ENCODE measurements around the gene SIGLEC1. TPM values are rescaled to one million over a fixed set of nuclear protein-coding genes. Genes with fewer than 3 reads are reported as not detected.

SIGLEC1 gene
- total and polyA plus RNA-seq, 2 experiments from 2014 or later: not detected

- Mint-ChIP-seq H3K9me3 (no peaks in the 10 kb centered on the region; the same call in 2 of the 3 replicates), H3K27me3 (ENCODE audit: insufficient read depth, low read depth, poor library complexity) (peaks cover 18% of the 10 kb centered on the region), H3K4me3 (no peak overlapping the region), H3K27ac (no peak overlapping the region), H3K36me3 (ENCODE audit: low read depth) (no peaks in the 10 kb centered on the region), H3K4me1 (peaks cover 14% of the 10 kb centered on the region)
- Histone ChIP-seq H2AFZ (peak overlapping the region; percentile 43; the same call in 1 of the 2 replicates), H3K36me3 (ENCODE audit: insufficient read depth) (no peaks in the 10 kb centered on the region), H4K20me1 (replicated peaks; ENCODE audit: insufficient read depth) (no peaks in the 10 kb centered on the region), H3K27me3 (ENCODE audit: insufficient read depth) (peaks cover 8% of the 10 kb centered on the region; the same call in 1 of the 2 replicates), H3K79me2 (replicated peaks; ENCODE audit: insufficient read depth) (no peaks in the 10 kb centered on the region), H3K4me1 (ENCODE audit: insufficient read depth) (no peaks in the 10 kb centered on the region), H3F3A (replicated peaks; ENCODE audit: low read depth) (no peaks in the 10 kb centered on the region), H3K4me3 (no peak overlapping the region), H3K27ac (ENCODE audit: low read depth) (no peak overlapping the region), H3K4me2 (no peak overlapping the region), H3K9me2 (ENCODE audit: insufficient read depth) (no peaks in the 10 kb centered on the region)
- ATAC-seq: no peak
- TF ChIP-seq EZH2 (IDR thresholded peaks at IDR 0.05; ENCODE audit: low read depth, unreplicated experiment): no peak
- TF ChIP-seq JUNB (IDR thresholded peaks at IDR 0.05; ENCODE audit: unreplicated experiment): no peak
- no peak for TF ChIP-seq NANOG (IDR thresholded peaks at IDR 0.05; ENCODE audit: borderline replicate concordance)
- TF ChIP-seq ZNF462 (CRISPR knock-in tag; IDR thresholded peaks at IDR 0.05): no peak
- no peak for TF ChIP-seq REST (IDR thresholded peaks at IDR 0.05; ENCODE audit: unreplicated experiment)
- TF ChIP-seq EZH2phosphoT487 (IDR thresholded peaks at IDR 0.05; ENCODE audit: unreplicated experiment): no peak
- TF ChIP-seq ETS1 (IDR thresholded peaks at IDR 0.05): no peak
- TF ChIP-seq ZNF331 (CRISPR knock-in tag; IDR thresholded peaks at IDR 0.05; ENCODE audit: low read depth): no peak
- TF ChIP-seq, protein P1, sequence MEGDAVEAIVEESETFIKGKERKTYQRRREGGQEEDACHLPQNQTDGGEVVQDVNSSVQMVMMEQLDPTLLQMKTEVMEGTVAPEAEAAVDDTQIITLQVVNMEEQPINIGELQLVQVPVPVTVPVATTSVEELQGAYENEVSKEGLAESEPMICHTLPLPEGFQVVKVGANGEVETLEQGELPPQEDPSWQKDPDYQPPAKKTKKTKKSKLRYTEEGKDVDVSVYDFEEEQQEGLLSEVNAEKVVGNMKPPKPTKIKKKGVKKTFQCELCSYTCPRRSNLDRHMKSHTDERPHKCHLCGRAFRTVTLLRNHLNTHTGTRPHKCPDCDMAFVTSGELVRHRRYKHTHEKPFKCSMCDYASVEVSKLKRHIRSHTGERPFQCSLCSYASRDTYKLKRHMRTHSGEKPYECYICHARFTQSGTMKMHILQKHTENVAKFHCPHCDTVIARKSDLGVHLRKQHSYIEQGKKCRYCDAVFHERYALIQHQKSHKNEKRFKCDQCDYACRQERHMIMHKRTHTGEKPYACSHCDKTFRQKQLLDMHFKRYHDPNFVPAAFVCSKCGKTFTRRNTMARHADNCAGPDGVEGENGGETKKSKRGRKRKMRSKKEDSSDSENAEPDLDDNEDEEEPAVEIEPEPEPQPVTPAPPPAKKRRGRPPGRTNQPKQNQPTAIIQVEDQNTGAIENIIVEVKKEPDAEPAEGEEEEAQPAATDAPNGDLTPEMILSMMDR (conservative IDR thresholded peaks at IDR 0.05; ENCODE audit: low read depth in 2 of 2): no peak
- no peak for DNase-seq (ENCODE audit: low spot score)
These were observed 12.0 kb upstream of the SIGLEC1 start for GRCh38 chr20:3724356-3724755.
